ENCODE data around the gene PDSS1. TPM values are rescaled to one million over a fixed set of nuclear protein-coding genes. Genes with fewer than 3 reads are reported as not detected.

The PDSS1 gene
- total RNA-seq, 2 donors from 2014 or later, result 14.0 to 31.3 TPM

DNA sequence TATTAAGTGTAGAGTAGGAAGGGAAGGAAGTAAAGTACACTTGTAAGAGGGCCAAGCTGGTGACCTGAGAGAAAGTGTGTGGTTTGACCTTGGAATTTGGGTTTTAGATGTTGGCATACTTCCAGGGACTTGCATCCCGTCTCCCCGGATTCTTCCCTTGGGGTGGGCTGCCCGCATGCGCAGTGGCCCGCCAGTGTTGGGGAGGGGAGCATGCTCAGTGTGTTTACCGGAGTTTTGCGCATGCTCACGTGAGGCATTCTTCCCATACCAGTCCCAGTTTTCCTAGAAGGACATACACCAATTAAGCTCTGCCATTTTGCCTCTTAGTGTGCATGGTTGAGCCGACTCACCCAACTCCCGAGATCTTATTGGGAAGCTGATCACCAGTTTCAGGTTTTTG is 9.4 kb downstream of the PDSS1 start:
- no peak overlapping the region for H3K4me3 Mint-ChIP-seq
- H3K4me1 Mint-ChIP-seq (ENCODE audit: low read depth in 2 of 2), result peaks cover 20 to 21% of the 10 kb centered on the region in 2 donors
- H3K9me3 Mint-ChIP-seq, result no peaks in the 10 kb centered on the region
- ATAC-seq (no peak), DNase-seq (ENCODE audit: low spot score) (no peak)
- H3K27ac Mint-ChIP-seq, result no peak overlapping the region
- H3K27me3 Mint-ChIP-seq, result no peaks in the 10 kb centered on the region
- peaks cover 43% of the 10 kb centered on the region for H3K36me3 Mint-ChIP-seq

DNA sequence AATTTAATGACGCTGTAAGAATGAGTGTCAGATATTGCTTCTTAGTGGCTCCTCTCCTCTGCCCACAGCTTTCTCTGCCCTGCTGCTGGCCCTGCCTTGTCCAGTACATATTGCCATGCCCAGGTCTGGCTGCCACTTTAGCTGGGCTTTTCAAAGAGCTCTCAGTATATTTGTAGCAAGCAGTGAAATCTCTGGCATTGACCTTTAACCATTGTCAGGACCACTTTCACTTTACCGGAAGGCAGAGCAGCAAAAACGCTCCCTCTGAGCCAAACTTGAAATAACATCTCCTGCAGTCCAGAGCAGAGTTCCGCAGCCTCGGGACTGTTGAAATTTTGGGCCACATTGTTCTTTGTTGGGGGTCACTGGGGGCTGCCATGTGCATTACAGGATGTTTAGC is 13.8 kb downstream of the PDSS1 start:
- H3K9me3 Mint-ChIP-seq, result no peaks in the 10 kb centered on the region
- peaks cover 13 to 16% of the 10 kb centered on the region in 2 donors for H3K4me1 Mint-ChIP-seq (ENCODE audit: low read depth in 2 of 2)
- no peak for ATAC-seq
- H3K27me3 Mint-ChIP-seq, result no peaks in the 10 kb centered on the region
- H3K36me3 Mint-ChIP-seq, result peaks cover 32% of the 10 kb centered on the region
- DNase-seq (ENCODE audit: low spot score), result no peak
- H3K27ac Mint-ChIP-seq, result no peak overlapping the region
- H3K4me3 Mint-ChIP-seq, result no peak overlapping the region

DNA sequence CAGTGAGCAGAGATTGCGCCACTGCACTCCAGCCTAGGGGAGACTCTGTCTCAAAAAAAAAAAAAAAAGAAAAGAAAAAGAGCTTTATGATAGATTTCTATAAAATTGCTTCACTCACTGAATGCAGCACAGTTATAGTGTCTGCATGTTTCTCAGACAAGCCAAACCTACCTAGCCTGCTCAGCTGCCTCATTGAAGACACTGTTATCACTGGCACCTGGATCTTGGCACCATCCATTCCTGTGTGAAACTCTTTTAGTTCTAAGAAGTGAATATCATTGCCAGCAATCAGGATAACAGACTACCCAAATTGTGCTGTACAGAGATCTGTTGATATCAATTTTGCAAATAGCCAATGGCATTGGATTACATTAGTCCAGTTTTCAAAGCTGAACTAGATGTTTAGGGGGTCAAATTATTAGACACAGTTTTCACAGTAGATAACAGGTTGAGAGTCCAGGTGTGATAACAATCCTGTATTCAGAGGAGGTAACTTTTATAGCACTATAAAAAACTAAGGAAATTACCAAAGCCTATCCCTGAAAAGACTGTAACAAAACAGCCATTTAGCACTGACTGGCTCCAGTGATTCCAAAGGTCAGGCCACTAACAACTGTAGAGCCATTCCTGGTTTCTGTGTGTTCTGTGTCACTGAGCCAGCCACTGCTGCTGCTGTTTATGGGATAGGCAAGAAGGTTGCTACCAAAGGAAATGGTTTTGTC is 17.1 kb downstream of the PDSS1 start:
- DNase-seq (ENCODE audit: low spot score) (no peak), ATAC-seq (no peak)
- H3K36me3 Mint-ChIP-seq, result peaks cover 12% of the 10 kb centered on the region
- no peaks in the 10 kb centered on the region for H3K27me3 Mint-ChIP-seq
- no peak overlapping the region for H3K4me3 Mint-ChIP-seq
- no peaks in the 10 kb centered on the region for H3K4me1 Mint-ChIP-seq (ENCODE audit: low read depth in 2 of 2)
- no peaks in the 10 kb centered on the region for H3K9me3 Mint-ChIP-seq
- no peak overlapping the region for H3K27ac Mint-ChIP-seq

DNA sequence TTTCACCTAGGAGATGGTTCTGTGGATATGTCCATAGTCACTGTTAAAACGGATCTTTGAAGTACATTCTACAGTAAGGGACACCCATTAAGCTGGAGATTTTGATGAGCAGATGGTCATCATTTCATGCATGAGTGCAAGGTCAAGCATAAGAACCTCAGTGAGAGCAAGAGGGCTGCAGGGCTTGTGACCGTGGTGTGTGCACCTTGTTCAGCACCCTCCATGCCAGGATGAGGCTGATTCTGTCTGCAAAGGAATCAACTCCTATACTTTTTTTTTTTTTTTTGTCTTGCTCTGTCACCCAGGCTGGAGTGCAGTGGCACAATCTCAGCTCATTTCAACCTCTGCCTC is 17.6 kb downstream of the PDSS1 start:
- Mint-ChIP-seq H3K27me3 (no peaks in the 10 kb centered on the region), H3K27ac (no peak overlapping the region), H3K9me3 (no peaks in the 10 kb centered on the region), H3K36me3 (peaks cover 12% of the 10 kb centered on the region), H3K4me1 (ENCODE audit: low read depth in 2 of 2) (no peaks in the 10 kb centered on the region), H3K4me3 (no peak overlapping the region)
- ATAC-seq (no peak), DNase-seq (ENCODE audit: low spot score) (no peak)

DNA sequence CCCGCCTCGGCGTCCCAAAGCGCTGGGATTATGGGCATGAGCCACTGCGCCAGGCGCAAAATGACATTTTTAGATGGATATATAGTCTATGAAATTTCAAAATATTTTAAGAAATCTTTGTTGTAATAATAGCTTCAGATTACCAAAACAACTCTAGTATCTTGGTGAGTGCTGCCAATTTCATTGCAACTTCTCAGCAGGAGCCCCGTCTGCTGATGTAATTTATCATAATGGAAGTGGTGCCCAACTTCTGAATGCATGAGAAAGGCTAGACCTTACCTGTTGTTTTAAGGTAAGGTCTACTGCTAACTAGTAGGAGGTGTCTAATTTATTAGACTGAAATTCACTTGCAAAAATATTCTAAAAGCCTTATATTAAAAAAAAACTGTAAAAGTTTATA is 20.0 kb downstream of the PDSS1 start:
- Mint-ChIP-seq H3K27ac (no peak overlapping the region), H3K36me3 (peaks cover 4% of the 10 kb centered on the region), H3K4me1 (ENCODE audit: low read depth in 2 of 2) (peaks cover 8 to 10% of the 10 kb centered on the region in 2 donors), H3K9me3 (no peaks in the 10 kb centered on the region), H3K4me3 (no peak overlapping the region), H3K27me3 (no peaks in the 10 kb centered on the region)
- ATAC-seq, result no peak
- no peak for DNase-seq (ENCODE audit: low spot score)

DNA sequence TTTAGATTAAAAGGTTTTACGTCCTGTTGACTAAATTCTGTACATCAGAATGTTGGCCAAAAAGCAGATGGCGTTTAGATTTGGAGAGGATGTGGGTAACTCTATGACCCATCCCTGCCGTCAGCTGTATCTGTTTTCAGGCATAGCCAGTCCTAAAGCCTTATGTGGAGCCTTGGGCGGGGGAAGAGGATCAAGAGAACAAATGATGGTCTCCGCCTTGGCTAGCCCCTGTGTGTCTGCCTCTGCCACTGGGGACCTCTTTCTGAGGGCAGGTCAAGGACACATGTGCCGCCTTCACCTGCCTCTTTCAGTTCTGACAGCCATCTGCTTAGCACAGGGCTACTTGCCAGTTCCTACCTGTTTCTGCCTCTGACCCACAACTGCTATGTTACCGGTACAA is 24.1 kb downstream of the PDSS1 start:
- Mint-ChIP-seq H3K9me3 (no peaks in the 10 kb centered on the region), H3K27me3 (no peaks in the 10 kb centered on the region), H3K36me3 (peaks cover 9% of the 10 kb centered on the region), H3K27ac (peak overlapping the region; percentile 83 to 92), H3K4me1 (ENCODE audit: low read depth in 2 of 2) (peaks cover 10 to 14% of the 10 kb centered on the region in 2 donors), H3K4me3 (peak overlapping the region; percentile 73)
- ATAC-seq (peak; percentile 89 to 98), DNase-seq (ENCODE audit: low spot score) (no peak)

DNA sequence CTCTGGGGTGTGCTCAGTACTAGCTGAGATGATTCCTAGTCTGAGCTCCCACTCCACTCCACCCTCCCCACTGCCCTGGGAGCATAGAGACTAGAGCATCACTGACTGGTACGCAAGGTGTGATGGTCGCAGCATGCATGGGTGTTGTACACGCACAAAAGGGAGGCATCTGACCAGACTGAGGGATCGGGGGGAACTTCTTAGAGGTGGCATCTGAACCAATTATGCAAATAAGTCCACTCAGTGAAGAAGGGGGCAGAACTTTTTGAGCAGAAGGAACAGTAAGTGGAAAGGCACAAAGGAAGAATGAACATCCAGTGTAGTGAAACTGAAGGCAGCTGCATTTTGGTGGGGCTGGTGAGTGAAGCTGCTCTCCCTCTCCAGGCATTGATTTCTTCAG is 25.5 kb downstream of the PDSS1 start:
- Mint-ChIP-seq H3K4me1 (ENCODE audit: low read depth in 2 of 2) (peaks cover 10 to 14% of the 10 kb centered on the region in 2 donors), H3K27me3 (no peaks in the 10 kb centered on the region), H3K36me3 (peaks cover 15% of the 10 kb centered on the region), H3K27ac (no peak overlapping the region), H3K4me3 (no peak overlapping the region), H3K9me3 (no peaks in the 10 kb centered on the region)
- DNase-seq (ENCODE audit: low spot score) (no peak), ATAC-seq (no peak)

DNA sequence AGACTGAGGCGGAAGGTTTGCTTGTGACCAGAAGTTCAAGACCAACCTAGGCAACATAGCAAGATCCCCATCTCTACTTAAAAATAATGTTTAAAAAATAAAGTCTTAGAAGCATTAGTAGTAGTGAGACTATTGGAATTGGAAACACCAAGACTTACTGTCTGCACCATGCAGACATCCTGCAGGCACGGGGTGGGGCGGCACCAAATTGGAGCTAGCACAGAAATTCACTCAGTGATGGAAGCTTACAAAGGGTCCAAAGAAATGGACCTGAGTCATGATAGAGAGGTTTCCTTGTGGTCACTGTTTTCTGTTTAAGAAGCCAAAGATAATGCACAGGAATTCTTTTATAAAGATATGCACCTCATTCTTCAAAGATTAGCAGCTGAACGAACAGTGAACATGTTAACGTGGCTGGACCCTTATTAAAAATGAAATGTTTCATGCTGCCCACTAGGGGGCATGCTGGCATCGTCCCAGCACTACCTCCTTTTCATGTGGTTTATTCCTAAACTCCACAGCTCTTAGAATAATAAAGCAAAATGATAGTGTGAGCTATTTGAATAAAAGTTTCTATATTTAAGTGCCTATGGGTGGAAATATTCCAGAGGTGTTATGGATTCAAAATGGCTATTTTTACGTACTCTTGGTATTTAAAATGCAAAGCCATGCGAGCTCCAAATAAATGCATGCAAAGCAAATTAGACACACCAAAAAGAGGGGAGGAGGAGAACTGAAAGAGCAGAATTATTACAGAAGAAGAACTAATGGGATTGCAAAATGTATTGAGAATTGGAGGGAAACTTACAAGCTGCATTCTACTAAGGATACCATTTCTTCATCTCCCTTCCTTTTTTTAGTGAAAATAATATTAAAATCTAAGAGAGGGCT is 28.6 kb downstream of the PDSS1 start:
- H3K27ac Mint-ChIP-seq, result peak overlapping the region; percentile 21 to 28
- peaks cover 15% of the 10 kb centered on the region for H3K36me3 Mint-ChIP-seq
- no peaks in the 10 kb centered on the region for H3K9me3 Mint-ChIP-seq
- DNase-seq (ENCODE audit: low spot score) (no peak), ATAC-seq (no peak)
- no peaks in the 10 kb centered on the region for H3K27me3 Mint-ChIP-seq
- no peak overlapping the region for H3K4me3 Mint-ChIP-seq
- H3K4me1 Mint-ChIP-seq (ENCODE audit: low read depth in 2 of 2), result peaks cover 13 to 14% of the 10 kb centered on the region in 2 donors

DNA sequence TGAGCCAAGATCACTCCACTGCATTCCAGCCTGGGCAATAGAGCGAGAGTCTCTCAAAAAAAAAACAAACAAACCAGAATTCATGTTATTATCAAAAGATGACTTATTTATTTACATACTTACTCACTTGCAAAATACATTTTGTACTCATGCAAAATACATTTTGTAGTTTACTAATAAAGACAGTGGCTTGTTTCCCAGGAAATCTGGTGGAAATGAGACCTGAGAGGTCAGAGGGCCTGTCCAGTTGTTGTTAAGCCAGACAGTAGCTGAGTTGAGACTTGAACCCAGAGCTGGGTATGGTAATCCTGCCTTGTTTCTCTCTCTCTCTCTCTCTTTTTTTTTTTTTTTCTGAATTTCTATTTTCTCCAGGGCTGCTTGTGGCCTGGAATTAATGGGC is 29.5 kb downstream of the PDSS1 start:
- H3K4me3 Mint-ChIP-seq, result no peak overlapping the region
- peaks cover 15% of the 10 kb centered on the region for H3K36me3 Mint-ChIP-seq
- H3K4me1 Mint-ChIP-seq (ENCODE audit: low read depth in 2 of 2), result peaks cover 4 to 5% of the 10 kb centered on the region in 2 donors
- DNase-seq (ENCODE audit: low spot score) (no peak), ATAC-seq (no peak)
- H3K27ac Mint-ChIP-seq, result no peak overlapping the region
- H3K27me3 Mint-ChIP-seq, result no peaks in the 10 kb centered on the region
- no peaks in the 10 kb centered on the region for H3K9me3 Mint-ChIP-seq

DNA sequence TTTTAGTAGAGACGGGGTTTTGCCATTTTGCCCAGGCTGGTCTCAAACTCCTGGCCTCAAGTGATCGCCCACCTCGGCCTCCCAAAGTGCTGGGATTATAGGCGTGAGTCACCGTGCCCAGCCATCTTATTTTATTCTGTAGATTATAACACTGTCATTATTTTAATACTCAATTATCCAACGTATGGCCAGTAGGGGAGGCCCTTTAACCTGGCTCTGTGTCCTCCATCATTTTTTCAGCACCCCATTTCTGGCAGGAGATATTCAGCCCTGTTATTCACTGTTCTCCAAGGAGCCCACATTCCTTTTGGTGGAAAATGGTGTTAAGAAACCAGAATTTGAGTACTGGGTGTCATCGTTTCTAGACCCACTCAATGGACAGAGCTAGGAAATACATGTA is 31.5 kb downstream of the PDSS1 start:
- peaks cover 4 to 8% of the 10 kb centered on the region in 2 donors for H3K4me1 Mint-ChIP-seq (ENCODE audit: low read depth in 2 of 2)
- no peaks in the 10 kb centered on the region for H3K27me3 Mint-ChIP-seq
- H3K27ac Mint-ChIP-seq, result no peak overlapping the region
- peaks cover 15% of the 10 kb centered on the region for H3K36me3 Mint-ChIP-seq
- no peaks in the 10 kb centered on the region for H3K9me3 Mint-ChIP-seq
- DNase-seq (ENCODE audit: low spot score) (no peak), ATAC-seq (no peak)
- H3K4me3 Mint-ChIP-seq, result no peak overlapping the region

DNA sequence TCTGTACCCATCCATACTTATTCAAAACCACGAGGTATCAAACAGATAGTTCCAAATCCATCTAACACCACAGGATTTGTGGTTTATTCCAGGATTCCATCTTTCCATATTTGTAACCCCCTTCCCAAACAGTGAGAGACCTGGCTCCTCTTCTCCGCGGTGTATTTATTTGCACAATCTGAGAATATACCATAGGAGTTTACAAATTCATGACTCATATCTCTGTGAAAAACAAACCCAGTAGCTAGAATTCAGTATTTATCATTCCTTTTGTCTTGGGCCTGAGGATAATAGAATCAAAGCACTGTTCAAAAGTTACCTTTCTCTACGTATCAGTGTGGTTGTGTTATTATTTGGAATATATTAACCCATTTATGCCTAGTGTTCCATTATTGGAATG is 31.9 kb downstream of the PDSS1 start:
- no peak overlapping the region for H3K4me3 Mint-ChIP-seq
- H3K27me3 Mint-ChIP-seq, result no peaks in the 10 kb centered on the region
- ATAC-seq (no peak), DNase-seq (ENCODE audit: low spot score) (no peak)
- H3K4me1 Mint-ChIP-seq (ENCODE audit: low read depth in 2 of 2), result peaks cover 4 to 8% of the 10 kb centered on the region in 2 donors
- H3K9me3 Mint-ChIP-seq, result no peaks in the 10 kb centered on the region
- no peak overlapping the region for H3K27ac Mint-ChIP-seq
- peaks cover 15% of the 10 kb centered on the region for H3K36me3 Mint-ChIP-seq

DNA sequence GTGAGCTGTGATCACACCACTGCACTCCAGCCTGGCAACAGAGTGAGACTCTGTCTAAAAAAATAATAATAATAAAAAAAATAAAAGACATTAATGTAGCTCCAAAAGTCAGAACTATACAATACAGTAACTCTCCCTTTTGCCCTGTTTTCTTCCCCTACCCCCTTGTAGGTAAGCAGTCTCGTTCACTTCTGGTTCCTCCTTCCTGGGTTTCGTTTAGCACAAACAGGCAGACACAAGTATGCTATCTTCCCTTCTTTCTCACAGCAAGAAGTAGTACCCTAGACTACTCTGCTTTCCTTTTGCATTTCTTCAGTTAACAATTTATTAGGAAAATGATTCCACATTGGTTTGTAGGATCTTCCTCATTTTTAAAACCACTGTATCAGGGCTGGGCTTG is 33.1 kb downstream of the PDSS1 start:
- ATAC-seq (no peak), DNase-seq (ENCODE audit: low spot score) (no peak)
- peaks cover 15% of the 10 kb centered on the region for H3K36me3 Mint-ChIP-seq
- H3K4me1 Mint-ChIP-seq (ENCODE audit: low read depth in 2 of 2), result peaks cover 8 to 9% of the 10 kb centered on the region in 2 donors
- H3K27ac Mint-ChIP-seq, result no peak overlapping the region
- no peaks in the 10 kb centered on the region for H3K9me3 Mint-ChIP-seq
- H3K4me3 Mint-ChIP-seq, result no peak overlapping the region
- no peaks in the 10 kb centered on the region for H3K27me3 Mint-ChIP-seq

DNA sequence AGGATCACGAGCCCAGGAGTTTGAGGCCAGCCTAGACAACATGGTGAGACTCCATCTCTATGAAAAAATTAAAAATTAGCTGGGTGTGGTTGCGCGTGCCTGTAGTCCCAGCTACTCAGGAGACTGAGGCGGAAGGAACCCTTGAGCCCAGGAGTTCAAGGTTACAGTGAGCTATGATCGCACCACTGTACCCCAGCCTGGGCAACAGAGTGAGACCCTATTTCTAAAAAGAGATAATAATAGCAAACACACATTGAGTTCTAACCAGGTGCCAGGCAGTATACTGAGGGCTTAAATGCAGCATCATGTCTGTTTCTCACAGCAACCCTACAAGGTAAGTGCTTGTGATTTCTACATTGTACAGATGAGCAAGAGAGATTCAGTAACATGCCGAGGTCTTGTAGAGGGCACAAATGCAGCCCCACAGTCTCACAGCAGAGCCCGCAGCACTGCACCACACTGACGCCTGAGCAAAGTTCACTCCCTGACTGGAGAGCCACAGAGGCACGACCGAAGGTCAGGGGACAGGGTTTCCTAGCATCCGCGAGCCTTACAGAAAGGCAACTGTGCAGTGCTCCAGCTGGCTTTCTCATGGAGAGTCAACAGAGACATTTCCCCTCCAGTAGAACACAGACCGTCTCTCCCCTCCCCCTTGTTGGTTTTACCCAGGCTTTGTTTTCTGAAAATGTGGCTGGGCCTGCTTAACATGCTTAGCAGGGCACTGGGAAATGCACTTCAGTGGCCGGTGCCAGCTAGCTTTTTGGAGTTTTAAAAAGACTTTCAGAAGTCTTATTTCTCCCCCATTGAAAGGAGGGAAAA is 36.5 kb downstream of the PDSS1 start:
- no peaks in the 10 kb centered on the region for H3K9me3 Mint-ChIP-seq
- peaks cover 20 to 29% of the 10 kb centered on the region in 2 donors for H3K4me1 Mint-ChIP-seq (ENCODE audit: low read depth in 2 of 2)
- no peak for ATAC-seq
- no peak for DNase-seq (ENCODE audit: low spot score)
- no peaks in the 10 kb centered on the region for H3K27me3 Mint-ChIP-seq
- no peak overlapping the region for H3K27ac Mint-ChIP-seq
- peaks cover 9% of the 10 kb centered on the region for H3K36me3 Mint-ChIP-seq
- H3K4me3 Mint-ChIP-seq, result no peak overlapping the region

DNA sequence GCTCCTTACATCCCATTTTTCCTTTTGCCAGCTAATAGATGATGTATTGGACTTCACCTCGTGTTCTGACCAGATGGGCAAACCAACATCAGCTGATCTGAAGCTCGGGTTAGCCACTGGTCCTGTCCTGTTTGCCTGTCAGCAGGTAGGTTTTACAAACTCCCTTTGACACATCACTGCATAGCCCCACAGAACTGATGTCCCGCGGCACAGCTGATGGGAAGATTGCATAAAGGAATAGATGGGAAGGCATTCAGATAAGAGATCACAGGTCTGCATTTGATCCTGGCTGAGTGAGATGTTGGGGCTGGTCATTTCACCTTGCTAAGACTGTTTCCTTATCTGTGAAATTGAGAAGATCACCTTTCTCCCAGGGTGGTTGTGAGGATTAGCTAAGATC is 37.9 kb downstream of the PDSS1 start:
- ATAC-seq, result no peak
- Mint-ChIP-seq H3K9me3 (no peaks in the 10 kb centered on the region), H3K4me1 (ENCODE audit: low read depth in 2 of 2) (peaks cover 28 to 39% of the 10 kb centered on the region in 2 donors), H3K27me3 (no peaks in the 10 kb centered on the region), H3K27ac (peak overlapping the region; percentile 92 to 96), H3K36me3 (peaks cover 15% of the 10 kb centered on the region), H3K4me3 (no peak overlapping the region)
- no peak for DNase-seq (ENCODE audit: low spot score)
